Hippocampal formation (tissue), 2 donors: ENCODE data around the gene KRTAP4-7.
"Not testable (repeated sequence)": the region's sequence is repeated elsewhere in the genome, so short reads cannot be mapped to it uniquely, and the experiment has no call there.

ENCODE experiments used
- DNase-seq, 2 donors: peaks; one replicate each; lab custom pipeline; 2025; lab: John Stamatoyannopoulos, UW

Gene KRTAP4-7

GRCh38 chr17:41084100-41084856, at the start of gene KRTAP4-7:
KRTAP4-7 (plus strand) TSS chr17:41084150; CDS start chr17:41084207, 57 bp downstream.
- not testable (repeated sequence) for DNase-seq

DNA sequence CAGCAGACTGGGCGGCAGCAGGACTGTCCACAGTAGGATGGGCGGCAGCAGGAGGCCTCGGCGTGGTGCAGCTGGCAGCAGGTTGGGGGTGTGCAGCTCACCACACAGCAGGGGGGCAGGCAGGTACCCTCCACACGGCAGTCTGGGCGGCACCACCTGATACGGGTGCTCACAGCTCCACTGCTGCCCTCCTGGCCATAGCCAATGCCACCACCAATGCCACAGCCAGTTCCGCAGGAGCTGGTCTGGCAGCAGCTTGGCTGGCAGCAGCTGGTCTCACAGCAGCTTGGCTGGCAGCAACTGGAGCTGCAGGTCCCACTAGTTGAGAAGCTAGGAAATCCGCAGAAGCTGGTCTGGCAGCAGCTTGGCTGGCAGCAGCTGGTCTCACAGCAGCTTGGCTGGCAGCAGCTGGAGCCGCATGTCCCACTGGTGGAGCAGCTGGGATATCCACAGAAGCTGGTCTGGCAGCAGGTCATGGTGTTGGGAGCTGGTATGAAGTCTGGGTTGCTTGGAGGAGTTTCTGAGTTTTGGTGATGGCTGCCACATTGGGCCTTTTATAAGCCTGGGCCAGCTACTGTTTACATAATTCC, 49.5 kb upstream of the KRTAP4-7 start, which contains the start of gene KRTAP1-3:
Gene KRTAP1-3 (minus strand): TSS at position 529 of the 590 bp plus-strand sequence. CDS start 53 bp downstream, at position 476.
- not testable (repeated sequence) for DNase-seq

- no peak for DNase-seq
Measured at GRCh38 chr17:41037853-41038350, 46.0 kb upstream of the KRTAP4-7 start.

DNA sequence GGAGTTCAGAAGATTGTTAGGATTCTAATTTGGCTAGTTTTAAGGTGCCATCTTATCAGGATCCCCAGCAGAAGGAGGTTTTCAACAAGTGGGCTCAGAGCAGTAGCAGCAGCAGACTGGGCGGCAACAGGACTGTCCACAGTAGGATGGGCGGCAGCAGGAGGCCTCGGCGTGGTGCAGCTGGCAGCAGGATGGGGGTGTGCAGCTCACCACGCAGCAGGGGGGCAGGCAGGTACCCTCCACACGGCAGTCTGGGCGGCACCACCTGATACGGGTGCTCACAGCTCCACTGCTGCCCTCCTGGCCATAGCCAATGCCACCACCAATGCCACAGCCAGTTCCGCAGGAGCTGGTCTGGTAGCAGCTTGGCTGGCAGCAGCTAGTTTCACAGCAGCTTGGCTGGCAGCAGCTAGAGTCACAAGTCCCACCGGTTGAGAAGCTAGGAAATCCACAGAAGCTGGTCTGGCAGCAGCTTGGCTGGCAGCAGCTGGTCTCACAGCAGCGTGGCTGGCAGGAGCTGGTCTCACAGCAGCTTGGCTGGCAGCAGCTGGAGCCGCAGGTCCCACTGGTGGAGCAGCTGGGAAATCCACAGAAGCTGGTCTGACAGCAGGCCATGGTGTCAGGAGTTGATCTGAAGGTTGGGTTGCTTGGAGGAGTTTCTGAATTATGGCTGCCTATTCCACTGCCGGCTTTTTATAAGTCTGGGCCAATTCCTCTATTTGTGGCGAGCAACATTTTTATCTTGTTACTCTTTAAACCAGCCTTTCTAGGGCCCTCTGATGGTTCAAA, 43.0 kb upstream of the KRTAP4-7 start, which contains the start of gene KRTAP1-1:
Gene KRTAP1-1 (minus strand): TSS at position 668 of the 789 bp plus-strand sequence. CDS start 53 bp downstream, at position 615.
- not testable (repeated sequence) for DNase-seq

- DNase-seq, result no peak
Measured at GRCh38 chr17:41042953-41043352, 41.0 kb upstream of the KRTAP4-7 start.

- DNase-seq, result not testable (repeated sequence)
Measured at GRCh38 chr17:41046735-41047465, 37.0 kb upstream of the KRTAP4-7 start, which contains the start of gene KRTAP2-1. KRTAP2-1 (minus strand) TSS chr17:41047316; CDS start chr17:41047267, 49 bp downstream.

DNA sequence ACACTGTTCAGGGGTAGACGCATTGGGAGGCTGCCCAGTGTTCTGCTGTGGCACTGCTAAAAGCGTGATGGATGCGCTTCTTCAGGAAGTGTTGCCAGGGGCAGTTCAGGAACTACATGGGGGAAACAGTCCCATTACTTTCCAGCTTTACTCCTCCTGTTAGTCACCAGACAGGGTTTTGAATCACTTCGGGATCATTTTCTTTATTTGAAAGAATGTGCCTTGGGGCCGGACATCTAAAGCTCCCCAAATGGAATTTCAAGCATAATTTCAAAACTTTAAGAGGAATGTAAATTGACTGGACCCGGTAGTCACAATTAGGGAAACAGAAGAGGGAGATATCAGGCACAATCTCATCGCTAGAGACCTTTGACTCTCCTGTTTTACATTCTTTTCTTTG, 35.5 kb upstream of the KRTAP4-7 start:
- no peak for DNase-seq

DNA sequence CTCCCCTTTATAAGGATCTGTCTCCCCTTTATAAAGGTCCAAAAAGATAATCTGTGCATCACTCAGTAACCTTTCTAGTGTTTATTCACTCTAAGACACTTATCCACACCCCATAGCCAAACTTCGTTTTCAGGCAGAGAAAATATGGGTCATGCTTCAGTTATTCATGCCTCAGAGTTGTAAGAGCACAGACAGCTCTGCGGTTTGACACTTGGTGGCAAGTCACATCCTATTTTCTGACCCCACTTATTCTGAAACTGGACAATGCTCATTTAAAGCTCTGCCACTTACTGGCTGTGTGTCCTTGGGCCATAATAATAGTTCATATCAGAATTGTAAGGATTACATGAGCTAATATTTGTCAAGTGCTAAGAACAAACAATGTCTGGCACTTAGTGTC, 34.8 kb upstream of the KRTAP4-7 start:
- DNase-seq, result no peak

DNA sequence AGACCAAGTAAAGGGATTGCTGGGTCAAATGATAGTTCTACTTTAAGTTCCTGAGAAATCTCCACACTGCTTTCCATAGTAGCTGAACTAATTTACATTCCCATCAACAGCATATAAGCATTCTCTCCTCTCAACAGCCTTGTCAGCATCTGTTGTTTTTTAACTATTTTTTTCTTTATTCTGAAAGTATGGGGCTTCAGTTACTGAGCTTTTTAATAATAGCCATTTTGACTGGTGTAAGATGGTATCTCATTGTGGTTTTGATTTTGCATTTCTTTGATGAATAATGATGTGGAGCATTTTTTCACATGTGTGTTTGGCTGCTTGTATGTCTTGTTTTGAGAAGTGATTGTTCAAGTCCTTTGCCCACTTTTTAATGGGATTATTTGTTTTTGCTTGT, 31.4 kb upstream of the KRTAP4-7 start:
- no peak for DNase-seq

DNA sequence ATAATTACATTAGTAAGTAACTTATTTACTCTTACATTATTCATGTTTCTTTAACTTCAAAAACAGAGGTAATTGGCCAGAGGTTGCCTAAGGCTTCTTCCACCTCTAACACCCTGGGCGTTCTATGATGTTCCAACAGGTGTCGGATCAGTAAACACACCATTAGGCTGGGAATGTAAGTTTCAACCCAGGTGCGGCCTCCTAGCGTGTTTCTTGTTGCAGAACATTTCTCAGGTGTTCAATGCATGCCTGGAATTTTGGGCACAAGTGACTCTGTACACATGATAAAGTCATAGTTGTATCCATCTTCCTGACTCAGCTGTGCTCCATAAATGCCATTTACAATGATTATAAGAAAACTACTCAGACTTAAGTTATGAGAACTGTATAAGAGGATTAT, 29.9 kb upstream of the KRTAP4-7 start:
- DNase-seq, result no peak

DNA sequence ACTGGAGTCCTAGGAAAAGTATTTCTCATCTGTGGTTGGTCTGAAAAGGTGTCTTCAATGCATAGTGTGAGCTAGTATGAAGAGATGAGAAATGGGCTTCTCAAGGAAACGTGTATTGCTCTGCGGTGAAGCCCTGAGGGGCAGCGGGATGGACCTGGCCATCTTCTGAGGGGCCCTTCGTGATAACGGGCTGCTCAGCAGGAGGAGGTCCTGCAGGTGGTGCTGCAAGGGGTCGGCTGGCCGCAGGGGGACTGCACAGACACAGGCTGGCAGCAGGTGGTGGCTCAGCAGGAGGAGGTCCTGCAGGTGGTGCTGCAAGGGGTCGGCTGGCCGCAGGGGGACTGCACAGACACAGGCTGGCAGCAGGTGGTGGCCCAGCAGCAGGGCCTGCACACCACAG, 29.4 kb upstream of the KRTAP4-7 start:
- DNase-seq, result not testable (repeated sequence)

DNA sequence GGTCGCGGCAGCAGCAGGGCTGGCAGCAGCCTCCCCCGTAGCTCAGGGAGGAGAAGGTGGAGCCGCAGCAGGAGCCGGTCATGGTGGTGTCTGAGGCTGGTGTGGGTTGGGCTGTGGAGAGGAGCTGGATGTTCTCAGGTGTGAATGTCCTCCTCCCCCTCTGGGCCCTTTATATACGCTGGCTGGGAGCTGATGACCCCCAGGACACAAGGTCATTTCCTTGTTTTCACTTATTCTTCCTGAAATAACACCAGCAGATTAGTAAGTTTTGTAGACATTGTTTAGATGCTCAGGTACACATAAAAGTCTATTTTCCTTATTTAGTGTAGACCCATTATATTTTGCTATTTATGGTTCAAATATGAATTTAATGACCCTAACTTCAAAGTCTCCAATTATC, 28.8 kb upstream of the KRTAP4-7 start, which contains the start of gene KRTAP2-2:
Gene KRTAP2-2 (minus strand): TSS at position 101 of the 400 bp plus-strand sequence. CDS start 19 bp downstream, at position 82.
- DNase-seq, result not testable (repeated sequence)

GRCh38 chr17:41057547-41057946, 26.4 kb upstream of the KRTAP4-7 start:
- DNase-seq, result no peak

DNA sequence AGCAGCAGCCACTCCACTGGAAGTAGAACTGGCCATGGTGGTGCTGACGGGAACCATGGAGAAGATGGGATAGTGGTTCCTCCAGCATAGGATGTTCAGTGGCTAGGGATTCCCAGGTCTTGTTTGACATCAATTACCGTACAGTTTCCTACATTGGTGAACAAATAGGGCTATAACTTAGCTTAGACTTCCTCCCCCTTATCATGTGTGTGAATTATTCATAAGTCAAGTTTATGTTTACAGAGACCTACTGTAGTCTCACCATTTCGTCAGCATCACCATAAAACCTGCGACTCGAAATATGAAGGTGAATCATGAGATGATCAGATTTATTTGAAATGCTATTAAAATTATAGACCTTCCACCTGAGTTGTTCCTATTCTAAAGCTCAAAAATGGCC, 25.2 kb upstream of the KRTAP4-7 start:
- DNase-seq, result no peak

GRCh38 chr17:41059276-41060051, 24.5 kb upstream of the KRTAP4-7 start:
- not testable (repeated sequence) for DNase-seq

DNA sequence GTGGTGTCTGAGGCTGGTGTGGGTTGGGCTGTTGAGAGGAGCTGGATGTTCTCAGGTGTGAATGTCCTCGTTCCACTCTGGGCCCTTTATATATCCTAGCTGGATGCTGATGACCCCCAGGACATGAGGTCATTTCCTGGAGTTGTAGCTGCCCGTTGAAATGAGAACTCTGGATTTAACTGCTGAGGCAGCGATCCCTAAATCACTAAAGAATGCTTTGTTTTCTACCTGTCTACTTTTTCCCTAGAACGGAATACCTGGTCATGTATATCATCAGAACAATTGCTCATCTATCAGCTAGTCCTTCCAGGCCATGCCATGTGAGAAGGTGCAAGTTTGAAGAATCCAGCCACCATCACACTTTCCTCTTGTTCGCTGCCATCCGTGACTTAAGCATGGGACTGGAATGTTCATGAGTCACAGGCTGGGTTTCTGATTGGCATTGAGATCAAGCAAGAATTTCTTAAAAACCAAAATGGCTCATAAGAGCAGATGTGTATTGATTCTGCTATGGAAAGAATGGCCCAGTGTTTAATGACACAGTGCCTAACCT, 23.8 kb upstream of the KRTAP4-7 start, which contains the start of gene KRTAP2-3:
Gene KRTAP2-3 (minus strand): TSS at position 63 of the 553 bp plus-strand sequence. CDS start 64 bp downstream, outside the sequence.
- no peak for DNase-seq

DNA sequence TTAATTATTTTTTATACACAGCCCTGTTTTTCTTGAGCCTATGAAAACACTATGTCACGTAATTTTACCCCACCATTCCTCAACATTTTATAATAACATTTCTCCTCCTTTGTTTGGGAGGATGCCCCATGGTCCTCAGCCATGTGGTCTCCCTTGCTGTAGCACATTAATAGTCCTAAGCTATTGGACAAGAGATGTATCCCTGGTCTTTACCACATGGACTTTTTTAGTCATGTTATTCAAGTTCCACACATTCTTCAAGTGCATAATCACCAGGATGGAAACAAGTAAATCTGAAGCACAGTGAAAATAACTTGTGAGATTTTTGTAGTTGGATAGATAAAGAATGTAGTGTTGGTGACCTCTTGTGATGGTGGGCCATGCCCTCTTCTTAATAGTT, 22.0 kb upstream of the KRTAP4-7 start:
- DNase-seq, result no peak

DNA sequence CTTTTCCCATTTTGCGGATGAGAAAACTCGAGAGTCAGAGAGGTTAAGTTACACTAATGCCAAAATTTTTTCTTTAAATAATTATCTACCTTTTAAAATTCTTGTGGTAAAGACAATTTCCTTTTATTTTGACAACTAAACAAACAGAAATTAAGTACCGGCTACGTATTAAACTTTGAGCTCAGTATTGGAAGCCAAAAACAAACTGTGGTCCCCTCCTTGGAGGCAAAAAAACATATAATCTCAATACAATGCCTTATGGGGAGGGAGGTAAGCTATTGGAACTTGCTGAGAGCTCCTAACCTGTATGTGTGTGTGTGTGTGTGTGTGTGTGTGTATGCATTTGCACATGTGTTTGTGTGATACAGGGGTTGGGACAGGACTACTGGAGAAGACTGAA, 20.5 kb upstream of the KRTAP4-7 start:
- DNase-seq, result no peak

- no peak for DNase-seq
Measured at GRCh38 chr17:41064301-41064700, 19.6 kb upstream of the KRTAP4-7 start.
